AG09319 (cell line): ENCODE data around the gene ZBTB40.

ENCODE experiments used
- DNase-seq: peaks from one replicate; pipeline ENCODE4 v3.0.0-alpha.2; 2010; ENCODE audit warnings: low read depth; ENCODE audit errors: extremely low read depth
- CTCF ChIP-seq: IDR thresholded peaks from 2 replicates; pipeline ENCODE4 v1.5.1; 2011; ENCODE audit warnings: low read depth, mild to moderate bottlenecking, inconsistent platforms, low read length, moderate library complexity

Gene ZBTB40

GRCh38 chr1:22522221-22522743 is 70.6 kb downstream of the ZBTB40 start:
- DNase-seq = no peak
- TF ChIP-seq CTCF = no peak

- DNase-seq = no peak
- TF ChIP-seq CTCF = no peak
Measured at GRCh38 chr1:22524481-22524880, 72.8 kb downstream of the ZBTB40 start.

- TF ChIP-seq CTCF = no peak
- DNase-seq = no peak
Measured at GRCh38 chr1:22525211-22525610, 73.6 kb downstream of the ZBTB40 start.

- TF ChIP-seq CTCF = no peak
- no peak for DNase-seq
Measured at GRCh38 chr1:22525646-22526045, 74.0 kb downstream of the ZBTB40 start.

GRCh38 chr1:22526098-22526497 is 74.4 kb downstream of the ZBTB40 start:
- no peak for TF ChIP-seq CTCF
- DNase-seq = no peak

- no peak for DNase-seq
- TF ChIP-seq CTCF = no peak
Measured at GRCh38 chr1:22526677-22527076, 75.0 kb downstream of the ZBTB40 start.

GRCh38 chr1:22527122-22527521 is 75.5 kb downstream of the ZBTB40 start:
- TF ChIP-seq CTCF = no peak
- no peak for DNase-seq
